GM19397 (cell line): ENCODE measurements around the gene ATP5F1D.
"Not testable (repeated sequence)": the region's sequence is repeated elsewhere in the genome, so short reads cannot be mapped to it uniquely, and the experiment has no call there.

ENCODE experiments used
- ATAC-seq: cut with Tn5 transposase; IDR thresholded peaks from one replicate; pipeline ENCODE4 v1.9.1; 2021; ENCODE audit warnings: mild to moderate bottlenecking, moderate library complexity; ENCODE audit not compliant: unreplicated experiment

The ATP5F1D gene

DNA sequence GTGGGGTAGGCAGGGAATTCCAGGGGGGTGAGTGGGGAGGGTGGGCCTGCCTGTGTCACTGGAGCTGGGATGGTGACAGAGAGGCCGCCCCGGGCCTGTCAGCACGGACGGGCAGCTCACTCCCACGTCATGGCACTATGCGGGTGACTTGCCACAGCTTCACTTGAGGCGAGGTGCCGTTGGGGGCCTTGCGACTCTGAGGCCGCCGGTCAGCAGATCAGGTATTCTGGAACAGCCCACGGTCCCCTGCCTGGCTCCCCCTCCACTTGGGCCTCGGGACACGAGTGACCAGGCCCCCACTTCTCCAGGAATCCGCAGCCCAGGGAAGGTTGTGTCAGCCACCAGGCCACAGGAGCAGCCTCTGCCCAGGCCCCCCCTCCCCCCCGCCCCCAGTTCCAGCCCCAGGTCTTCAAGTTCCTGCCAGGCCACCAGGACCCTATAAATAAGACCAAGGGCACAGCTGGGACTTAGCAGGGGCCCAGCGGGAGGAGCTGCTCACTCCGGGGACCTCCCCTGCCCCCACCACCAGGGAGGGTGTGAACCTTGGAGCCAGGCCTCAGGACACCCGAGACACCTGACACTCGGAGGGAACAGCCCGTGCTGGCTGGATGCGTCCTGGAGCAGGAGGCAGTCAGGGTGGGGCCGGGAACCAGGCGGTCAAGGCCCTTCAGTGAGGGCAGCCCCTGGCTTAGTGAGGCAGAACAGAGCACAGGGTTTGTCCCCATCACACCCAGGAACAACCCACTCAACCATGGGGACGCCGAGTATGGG lies 4.1 kb downstream of the ATP5F1D start:
- ATAC-seq = no peak

DNA sequence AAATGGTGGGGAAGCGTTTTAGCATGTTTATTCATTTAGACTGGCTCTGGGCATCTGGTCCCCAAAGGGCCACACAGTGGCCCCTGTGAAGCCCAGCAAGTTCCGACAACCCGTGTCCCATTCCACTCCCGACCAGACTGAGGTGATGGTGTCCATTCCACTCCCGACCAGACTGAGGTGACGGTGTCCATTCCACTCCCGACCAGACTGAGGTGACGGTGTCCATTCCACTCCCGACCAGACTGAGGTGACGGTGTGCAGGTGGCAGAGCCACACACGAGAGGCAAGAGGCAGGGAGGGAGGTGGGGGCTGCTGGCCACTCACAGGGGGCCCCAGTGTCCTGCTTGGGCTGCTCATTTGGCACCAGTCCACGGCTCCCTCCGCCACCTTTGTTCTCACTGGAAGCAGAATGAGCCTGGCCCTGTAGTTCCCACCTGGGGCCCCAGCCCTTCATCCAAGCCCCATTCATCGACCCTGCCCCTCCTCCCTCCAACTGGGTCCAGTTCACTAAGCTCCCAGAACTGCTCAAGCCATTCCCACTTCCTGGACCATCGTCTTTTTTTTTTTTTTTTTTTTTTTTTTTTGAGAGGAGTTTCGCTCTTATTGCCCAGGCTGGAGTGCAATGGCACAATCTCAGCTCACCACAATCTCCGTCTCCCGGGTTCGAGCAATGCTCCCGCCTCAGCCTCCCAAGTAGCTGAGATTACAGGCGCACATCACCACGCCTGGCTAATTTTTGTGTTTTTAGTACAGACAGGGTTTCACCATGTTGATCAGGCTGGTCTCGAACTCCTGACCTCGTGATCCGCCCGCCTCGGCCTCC lies 4.9 kb downstream of the ATP5F1D start:
- ATAC-seq = not testable (repeated sequence)

DNA sequence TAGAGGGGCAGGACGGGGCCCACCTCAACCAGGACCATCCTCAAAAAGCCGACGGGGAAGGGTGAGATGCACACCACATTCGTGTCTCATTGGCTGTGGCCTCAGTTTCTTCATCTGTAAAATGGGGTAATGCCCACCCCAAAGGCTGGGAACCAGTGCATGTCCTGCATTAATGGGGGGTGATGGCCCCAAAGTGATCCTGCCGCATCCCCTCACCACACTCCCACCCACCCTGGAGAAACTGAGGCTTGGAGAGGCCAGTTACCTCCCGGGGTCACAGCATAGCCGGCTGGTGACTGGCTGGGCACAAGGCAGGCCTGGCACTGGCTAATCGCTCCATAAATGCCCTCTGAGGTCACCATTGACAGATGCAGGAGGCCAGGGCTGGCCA lies 6.2 kb downstream of the ATP5F1D start:
- no peak for ATAC-seq

DNA sequence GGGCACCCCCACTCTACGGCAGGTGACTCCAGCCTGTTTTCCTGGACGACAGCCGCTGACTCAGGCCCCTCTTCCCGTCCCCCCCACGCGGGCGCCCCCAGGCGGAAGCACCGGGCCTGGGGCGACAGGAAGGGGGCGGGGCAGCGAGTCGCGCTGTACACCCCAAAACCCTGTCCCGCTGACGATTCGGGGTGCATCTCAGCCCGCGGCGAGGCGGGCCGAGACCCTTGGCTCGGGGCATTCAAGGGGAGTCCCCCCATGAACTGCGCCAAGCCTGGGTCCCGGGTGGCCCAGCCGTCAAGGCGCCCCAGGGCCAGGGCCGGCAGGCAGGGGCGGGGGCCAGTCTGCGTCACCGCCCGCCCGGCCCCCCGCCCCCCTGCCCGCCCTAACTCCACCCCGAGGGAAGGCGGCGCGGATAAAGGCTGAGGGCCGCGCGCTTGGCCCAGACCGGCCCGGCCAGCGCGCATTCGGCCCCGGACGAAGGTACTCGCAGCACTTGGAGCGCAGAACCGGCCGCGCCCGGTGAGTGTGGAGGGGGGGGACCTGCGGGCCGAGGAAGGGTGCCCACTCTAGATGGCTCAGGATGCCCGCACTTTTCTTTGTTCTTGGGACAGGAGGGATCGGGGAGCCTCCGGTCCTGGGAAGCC lies 6.7 kb downstream of the ATP5F1D start, which contains the start of gene MIDN:
Gene MIDN, plus strand, starts transcription at position 445 of the 647 bp plus-strand sequence. CDS start 1,714 bp downstream, outside the sequence.
- ATAC-seq = peak; percentile 9

DNA sequence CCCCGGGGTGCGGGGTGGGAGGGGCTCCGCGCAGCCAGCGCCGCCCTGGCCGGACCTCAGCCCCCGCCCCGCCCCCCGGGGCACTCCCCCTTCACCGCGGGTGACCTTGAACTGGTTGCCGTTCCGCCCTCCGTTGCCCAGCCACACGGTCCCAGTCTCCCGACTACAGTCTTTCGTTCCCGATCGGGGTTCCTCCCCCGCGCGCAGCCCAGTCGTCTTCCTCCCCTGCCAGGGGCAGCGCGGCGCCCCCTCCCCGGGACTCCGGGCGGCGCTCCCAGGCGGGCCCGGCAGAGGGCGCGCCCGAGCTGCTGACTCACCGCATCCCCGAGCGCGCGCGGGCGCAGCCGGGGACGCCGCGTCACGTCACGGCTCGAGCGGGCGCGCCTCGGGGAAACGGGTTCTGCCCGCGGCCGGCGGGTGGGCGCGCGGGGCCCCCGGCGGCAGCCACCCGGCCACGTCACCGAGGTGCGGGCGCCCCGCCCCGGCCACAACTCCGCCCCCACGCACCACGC lies 7.3 kb downstream of the ATP5F1D start:
- ATAC-seq = peak; percentile 30

DNA sequence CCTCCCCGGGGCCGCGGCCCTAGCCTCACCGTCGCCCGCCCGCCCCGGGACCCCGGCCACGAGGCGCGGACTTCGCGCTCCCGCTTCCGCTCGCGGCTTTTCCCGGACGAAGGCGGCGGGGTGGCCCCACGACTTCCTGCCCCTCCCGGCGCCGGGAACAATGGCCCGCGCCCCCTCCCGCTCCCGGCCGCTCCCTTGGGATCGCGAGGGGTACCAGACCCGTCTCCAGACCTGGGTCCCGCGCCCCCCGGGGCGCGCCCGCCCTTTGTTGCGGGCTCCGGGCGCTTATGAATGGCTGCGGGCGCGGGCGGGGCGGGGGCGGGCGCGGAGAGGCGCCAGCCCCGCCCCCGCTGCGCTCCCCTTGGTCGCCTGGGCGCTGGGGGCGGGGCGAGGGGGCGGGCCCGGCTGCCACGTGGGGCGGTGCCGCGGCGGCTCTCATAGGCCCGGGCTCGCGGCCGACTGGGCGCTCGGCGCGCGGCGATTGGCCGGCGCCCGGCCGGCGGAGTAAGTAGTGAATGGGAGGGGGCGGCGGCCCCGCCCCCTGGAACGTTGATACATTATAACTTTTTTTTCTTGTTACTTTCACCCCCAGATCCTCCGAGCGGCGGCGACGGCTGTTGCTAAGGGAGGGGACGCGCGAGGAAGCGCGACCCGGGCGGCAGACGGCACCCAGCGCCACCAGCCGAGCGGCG lies 7.9 kb downstream of the ATP5F1D start:
- ATAC-seq = peak; percentile 41

DNA sequence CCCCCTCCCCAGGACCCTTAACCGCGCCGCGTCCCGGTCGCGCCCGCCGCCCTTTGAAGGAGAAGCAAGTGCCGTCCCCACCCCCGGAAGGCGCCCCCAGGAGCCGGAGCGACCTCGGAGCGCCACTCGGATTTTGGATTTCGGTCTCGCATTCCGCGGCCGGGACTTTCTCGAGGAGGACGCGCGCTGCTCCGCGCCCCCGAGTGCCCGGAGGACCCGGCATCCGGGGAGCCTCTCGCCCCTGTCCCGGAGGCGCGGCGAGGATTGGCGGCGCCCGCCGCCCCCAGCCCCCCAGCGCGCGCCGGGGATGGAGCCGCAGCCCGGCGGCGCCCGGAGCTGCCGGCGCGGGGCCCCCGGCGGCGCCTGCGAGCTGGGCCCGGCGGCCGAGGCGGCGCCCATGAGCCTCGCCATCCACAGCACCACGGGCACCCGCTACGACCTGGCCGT lies 8.5 kb downstream of the ATP5F1D start:
- peak; percentile 0 for ATAC-seq

DNA sequence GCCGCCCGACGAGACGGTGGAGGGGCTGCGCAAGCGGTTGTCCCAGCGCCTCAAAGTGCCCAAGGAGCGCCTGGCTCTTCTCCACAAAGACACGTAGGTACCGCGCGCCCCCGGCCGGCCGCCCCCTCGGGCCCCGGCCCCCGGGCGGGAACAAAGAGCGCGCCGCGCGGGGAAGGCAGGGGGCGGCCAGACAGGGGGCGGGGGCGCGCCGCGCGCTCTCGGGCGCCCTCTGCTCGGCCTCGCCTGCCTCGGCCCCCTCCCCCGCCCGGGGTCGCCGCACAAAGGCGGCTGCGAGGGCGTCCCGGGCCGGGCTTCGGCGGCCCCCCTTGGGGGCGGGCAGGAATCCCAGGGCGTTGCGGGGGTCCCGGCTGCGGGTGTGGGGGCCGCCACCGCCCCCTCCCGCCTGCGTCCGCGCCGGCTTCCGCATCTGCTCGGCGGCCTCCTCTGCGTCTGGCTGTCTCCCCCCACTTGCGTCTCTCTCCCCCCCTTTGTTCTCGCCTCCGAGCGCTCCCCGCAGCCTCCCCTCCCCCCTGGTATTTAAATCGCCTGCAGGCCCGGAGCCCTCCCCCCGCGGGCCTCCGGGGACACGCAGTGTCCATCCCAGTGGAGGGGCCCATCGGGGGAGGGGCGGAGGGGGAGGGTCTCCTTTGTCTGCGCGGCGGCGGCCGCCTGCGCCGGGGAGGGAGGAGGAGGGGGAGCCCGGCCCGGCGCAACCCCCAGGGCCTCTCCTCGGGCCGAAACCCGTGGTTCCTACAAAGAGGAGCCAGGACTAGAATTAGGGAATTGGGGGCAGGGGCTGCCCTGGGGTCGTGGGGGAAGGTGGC lies 9.1 kb downstream of the ATP5F1D start:
- ATAC-seq = no peak

DNA sequence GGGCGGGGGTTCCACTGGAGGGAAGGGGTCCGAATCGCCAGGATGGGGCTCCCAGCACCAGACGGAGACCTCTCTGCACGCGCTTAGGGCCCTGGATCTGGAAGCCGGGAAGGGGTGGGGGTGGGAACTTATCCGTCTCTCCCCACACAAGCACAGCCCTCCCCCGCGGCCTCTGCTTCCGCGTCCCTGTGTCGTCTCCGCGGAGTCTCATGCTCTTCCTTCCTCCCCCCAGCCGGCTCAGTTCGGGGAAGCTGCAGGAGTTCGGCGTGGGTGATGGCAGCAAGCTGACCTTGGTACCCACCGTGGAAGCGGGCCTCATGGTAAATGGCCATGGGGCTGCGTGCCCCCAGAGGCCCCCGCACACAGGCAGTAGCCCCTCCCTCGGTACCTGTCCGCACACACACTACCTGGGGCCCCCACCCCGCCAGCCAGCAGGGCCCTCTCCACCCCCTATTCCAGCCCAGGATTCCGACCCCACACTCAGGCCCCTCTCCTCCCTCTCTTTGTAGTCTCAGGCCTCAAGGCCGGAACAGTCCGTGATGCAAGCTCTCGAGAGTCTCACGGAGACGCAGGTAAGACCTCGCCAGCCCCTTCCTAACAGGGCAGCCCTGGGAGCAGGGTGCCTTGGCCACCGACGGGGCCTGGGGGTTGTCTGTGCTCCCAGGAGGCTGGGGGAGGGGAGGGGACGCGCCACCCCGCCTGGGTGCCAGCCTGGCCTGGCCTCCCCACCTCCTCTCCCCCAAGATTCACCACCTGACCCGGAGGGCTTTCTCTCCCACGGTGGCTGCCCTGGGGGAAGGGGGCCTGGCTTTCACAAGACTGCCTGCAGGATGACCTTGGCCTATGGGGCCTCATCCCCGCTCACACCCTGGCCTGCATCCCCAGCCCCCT lies 10.0 kb downstream of the ATP5F1D start:
- ATAC-seq = no peak

DNA sequence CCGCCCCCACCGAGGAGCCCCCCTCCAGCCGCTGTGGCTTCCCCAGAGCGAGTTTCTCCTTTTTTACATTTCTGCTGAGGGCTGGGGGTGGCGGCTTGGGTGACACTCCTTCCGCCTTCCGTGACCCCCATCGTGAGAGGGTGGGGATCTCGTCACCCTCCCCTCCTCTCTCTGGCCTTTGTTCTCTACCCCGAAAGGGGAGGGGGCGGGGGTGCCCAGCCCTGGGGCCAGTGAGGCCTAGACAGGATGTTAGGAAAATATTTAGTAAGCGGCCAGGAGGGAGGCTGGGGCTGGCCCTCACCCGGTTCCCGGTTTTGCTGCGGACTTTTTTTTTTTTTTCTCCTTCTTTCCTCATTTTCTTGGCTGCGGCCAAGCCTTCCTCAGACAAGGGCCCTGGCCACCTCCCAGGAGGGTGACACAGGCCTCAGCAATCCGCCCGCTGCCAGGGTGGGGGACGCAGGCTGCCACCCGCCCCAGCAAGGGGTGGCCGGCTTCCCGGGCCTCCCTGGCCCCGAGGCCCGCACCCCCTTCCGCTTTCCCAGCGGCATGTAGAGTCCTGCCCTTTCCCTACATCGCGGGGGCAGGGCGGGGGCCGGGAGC lies 10.8 kb downstream of the ATP5F1D start:
- ATAC-seq = no peak

DNA sequence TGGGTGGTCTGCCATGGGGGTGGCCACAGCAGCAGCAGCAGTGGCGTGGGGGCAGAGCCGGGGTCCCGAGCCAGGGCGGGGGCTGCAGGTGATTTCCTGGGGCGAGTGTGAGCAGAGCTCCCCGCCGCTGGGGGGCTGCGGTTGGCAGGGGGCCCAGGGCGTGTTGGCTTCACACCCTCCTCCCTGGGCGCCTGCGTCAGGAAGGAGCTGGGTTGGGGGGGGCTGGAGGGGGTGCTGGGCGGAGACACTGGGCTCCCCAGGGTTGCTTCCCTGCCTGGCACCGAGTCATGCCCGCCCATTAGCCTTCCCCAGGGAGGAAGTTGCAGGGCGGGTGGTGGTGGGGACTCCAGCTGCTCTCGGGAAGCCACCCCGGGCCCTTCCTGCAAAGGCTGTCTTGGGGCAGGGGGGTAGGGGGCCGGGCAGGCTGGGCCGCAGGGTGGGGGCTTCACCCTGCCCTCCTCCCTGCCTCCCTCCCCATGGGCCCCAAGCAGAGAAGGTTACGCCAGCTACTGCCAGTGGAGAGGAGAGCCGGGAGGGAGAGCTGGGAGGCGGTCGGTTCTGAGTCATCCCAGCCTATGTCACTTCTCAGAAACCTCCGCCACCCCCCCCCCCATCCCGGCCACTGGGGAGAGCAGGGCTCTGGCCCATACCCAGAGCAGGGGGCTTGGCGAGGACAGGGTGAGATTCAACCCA lies 11.4 kb downstream of the ATP5F1D start:
- ATAC-seq = no peak

DNA sequence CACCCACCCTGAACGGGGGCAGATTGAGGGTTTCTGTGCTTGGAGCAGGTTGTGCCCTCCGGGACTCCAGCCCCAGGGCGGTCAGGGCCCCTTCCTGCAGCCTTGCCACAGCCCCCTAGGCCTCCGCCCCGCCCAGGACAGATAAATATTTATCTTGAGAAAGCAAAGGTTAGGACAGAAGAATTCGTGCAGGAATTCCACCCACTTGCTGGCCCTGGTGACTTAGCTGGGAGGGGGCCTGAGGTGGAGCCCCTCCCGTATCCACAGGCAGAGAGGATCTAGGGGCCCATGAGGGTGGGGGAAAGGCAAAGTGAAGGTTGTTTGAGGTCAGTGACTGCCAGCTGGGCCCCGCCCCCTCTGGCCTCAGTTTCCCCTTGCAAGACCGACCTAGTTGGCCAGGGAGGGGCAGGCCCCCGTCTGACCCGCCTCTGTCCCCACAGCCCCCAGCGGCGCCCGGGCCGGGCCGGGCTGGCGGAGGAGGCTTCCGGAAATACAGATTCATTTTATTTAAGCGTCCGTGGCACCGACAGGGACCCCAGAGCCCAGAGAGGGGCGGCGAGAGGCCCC lies 12.0 kb downstream of the ATP5F1D start:
- ATAC-seq = no peak

DNA sequence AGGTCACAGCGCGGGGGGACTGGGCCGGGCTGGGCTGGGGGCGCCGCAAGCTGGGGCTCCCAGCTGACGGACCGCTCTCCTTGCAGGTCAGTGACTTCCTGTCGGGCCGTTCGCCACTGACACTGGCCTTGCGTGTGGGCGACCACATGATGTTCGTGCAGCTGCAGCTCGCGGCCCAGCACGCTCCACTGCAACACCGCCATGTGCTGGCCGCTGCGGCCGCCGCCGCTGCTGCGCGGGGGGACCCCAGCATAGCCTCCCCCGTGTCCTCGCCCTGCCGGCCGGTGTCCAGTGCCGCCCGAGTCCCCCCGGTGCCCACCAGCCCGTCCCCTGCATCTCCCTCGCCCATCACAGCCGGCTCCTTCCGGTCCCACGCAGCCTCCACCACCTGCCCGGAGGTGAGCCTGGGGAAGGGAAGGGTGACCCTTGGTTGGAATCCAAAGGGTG lies 12.6 kb downstream of the ATP5F1D start:
- no peak for ATAC-seq

DNA sequence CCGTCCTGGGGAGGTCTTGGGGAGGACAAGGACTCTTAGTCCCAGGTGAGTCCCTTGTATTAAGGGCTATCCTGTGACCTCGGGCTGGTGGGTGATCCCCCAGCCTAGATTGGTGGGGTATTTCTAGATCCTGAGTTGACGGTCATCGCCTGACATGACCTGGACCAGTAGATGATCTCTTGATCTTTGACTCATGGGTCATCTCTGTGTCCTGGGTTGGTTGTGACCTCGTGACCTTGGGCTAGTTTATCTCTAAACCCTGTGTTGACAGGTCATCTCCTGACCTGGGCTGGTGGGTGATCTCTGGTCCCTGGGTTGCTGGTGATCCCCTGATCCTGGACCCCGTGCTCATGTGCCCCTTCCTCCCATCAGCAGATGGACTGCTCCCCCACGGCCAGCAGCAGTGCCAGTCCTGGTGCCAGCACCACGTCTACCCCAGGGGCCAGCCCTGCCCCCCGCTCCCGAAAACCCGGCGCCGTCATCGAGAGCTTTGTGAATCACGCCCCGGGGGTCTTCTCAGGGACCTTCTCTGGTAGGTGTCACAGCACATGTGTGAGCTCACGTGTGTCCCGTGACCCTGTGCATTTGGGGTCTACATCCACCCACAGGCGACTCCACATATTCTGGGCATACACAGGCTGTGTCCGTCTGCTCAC lies 13.1 kb downstream of the ATP5F1D start:
- ATAC-seq = no peak

DNA sequence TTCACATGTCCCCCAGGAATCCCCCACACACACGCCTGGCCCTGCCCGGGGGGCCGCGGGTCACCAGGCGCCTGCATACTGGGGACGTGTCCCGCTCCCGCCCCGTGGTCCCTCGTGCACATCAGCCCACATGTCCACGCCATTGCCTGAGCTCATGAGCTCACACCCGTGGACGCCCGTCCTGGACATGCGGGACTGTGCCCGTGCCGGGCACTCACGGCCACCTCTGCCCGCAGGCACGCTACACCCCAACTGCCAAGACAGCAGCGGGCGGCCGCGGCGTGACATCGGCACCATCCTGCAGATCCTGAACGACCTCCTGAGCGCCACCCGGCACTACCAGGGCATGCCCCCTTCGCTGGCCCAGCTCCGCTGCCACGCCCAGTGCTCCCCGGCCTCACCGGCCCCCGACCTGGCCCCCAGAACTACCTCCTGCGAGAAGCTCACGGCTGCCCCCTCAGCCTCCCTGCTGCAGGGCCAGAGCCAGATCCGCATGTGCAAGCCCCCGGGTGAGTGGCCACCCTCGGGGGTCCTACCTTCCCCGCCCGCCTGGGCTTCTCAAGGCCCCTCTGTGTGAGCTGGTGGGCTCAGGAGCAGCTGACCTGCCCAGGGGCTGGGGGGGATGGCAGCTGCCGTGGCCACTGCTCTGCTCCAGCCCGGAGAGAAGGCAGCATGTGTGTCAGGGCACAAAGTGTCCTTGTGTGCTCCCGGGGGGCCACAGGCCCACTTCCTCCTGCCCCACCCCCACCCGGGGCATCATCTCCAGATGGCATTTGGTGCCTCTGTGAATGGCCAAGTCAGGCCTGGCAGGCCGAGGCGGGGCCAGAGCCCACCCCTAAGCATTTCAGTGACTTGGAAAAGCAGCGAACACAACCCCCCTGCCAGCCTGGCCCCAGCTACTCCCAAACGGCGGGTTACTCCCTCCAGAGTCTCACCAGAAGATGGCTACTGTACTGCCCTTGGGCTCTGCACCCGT lies 13.9 kb downstream of the ATP5F1D start:
- ATAC-seq = no peak
